Gastrocnemius medialis (tissue), 4 donors: ENCODE data around the gene PGGHG.

Experiments
- CTCF ChIP-seq, 5 experiments: fragments of 450-650 bp in 3 of 5; fragments of 200-600 bp in 2 of 5; sonication (generic) in 2 of 5; IDR thresholded peaks in 4 of 5; conservative IDR thresholded peaks in 1 of 5; 1 replicate in 4 of 5; 2 replicates in 1 of 5; pipeline ENCODE4 v1.5.1; 2016 to 2019; ENCODE audit warnings: antibody characterized with exemption in 5 of 5, mild to moderate bottlenecking in 3 of 5, moderate library complexity in 3 of 5
- POLR2A ChIP-seq, 2 donors: fragments of 450-650 bp; IDR thresholded peaks; one replicate each; pipeline ENCODE4 v1.6.1; 2017; ENCODE audit warnings: antibody characterized with exemption in 2 of 2, mild to moderate bottlenecking in 2 of 2, moderate library complexity in 2 of 2

GRCh38 chr11:304915-305843 lies 16.3 kb downstream of the PGGHG start:
- TF ChIP-seq CTCF (IDR thresholded peaks at IDR 0.05 in 4 of 5, conservative IDR thresholded peaks at IDR 0.05 in 1 of 5), result peak; percentile 16 to 58 (median 53)
- TF ChIP-seq POLR2A (IDR thresholded peaks at IDR 0.05), result no peak
